HepG2 (cell line): Measurements from ENCODE around the gene TPX2. TPM values are rescaled to one million over a fixed set of nuclear protein-coding genes. Genes with fewer than 3 reads are reported as not detected.

Experiments
- AKAP8 ChIP-seq: sonication (generic); formaldehyde crosslinking; IDR thresholded peaks from 2 replicates; pipeline ENCODE4 v1.5.1; 2020; ENCODE audit warnings: mild to moderate bottlenecking, missing genetic modification reagents
- ATF7-NPFF ChIP-seq: sonication (generic); formaldehyde crosslinking; IDR thresholded peaks from 2 replicates; pipeline ENCODE4 v1.8.1; 2023; ENCODE audit warnings: mild to moderate bottlenecking, low read depth, missing genetic modification reagents, moderate library complexity
- CCDC6 ChIP-seq: sonication (generic); formaldehyde crosslinking; IDR thresholded peaks from 2 replicates; pipeline ENCODE4 v1.8.1; 2022; ENCODE audit warnings: mild to moderate bottlenecking, missing genetic modification reagents, moderate library complexity
- EED ChIP-seq: sonication (generic); formaldehyde crosslinking; IDR thresholded peaks from 2 replicates; pipeline ENCODE4 v1.5.0; 2020; ENCODE audit warnings: mild to moderate bottlenecking, missing genetic modification reagents
- FOXA3 ChIP-seq: IDR thresholded peaks from 2 replicates; pipeline ENCODE4 v1.6.1; 2016; ENCODE audit warnings: missing genetic modification reagents, missing compliant biosample characterization
- KAT8 ChIP-seq: IDR thresholded peaks from 2 replicates; pipeline ENCODE4 v1.6.1; 2016; ENCODE audit warnings: missing genetic modification reagents, missing compliant biosample characterization
- MTF1 ChIP-seq: sonication (generic); formaldehyde crosslinking; IDR thresholded peaks from 2 replicates; pipeline ENCODE4 v1.5.0; 2020; ENCODE audit warnings: missing genetic modification reagents
- SMARCC2 ChIP-seq: fragments of 450-650 bp; IDR thresholded peaks from 2 replicates; pipeline ENCODE4 v1.6.1; 2017; ENCODE audit warnings: antibody characterized with exemption, mild to moderate bottlenecking
- SMYD3 ChIP-seq: sonication (generic); formaldehyde crosslinking; IDR thresholded peaks from 2 replicates; pipeline ENCODE4 v1.8.1; 2023; ENCODE audit warnings: mild to moderate bottlenecking, missing genetic modification reagents
- SOX5 ChIP-seq: IDR thresholded peaks from 2 replicates; pipeline ENCODE4 v1.6.1; 2016; ENCODE audit warnings: borderline replicate concordance
- WIZ ChIP-seq: sonication (generic); formaldehyde crosslinking; IDR thresholded peaks from 2 replicates; pipeline ENCODE4 v1.5.1; 2020; ENCODE audit warnings: mild to moderate bottlenecking, missing genetic modification reagents
- ZNF101 ChIP-seq: sonication (generic); formaldehyde crosslinking; IDR thresholded peaks from 2 replicates; pipeline ENCODE4 v1.4.0; 2020; ENCODE audit warnings: mild to moderate bottlenecking, low read depth, missing genetic modification reagents, borderline replicate concordance
- ZNF143 ChIP-seq: sonication (generic); formaldehyde crosslinking; IDR thresholded peaks from 2 replicates; pipeline ENCODE4 v1.4.0; 2020; ENCODE audit warnings: missing genetic modification reagents
- ZNF547 ChIP-seq: sonication (generic); formaldehyde crosslinking; IDR thresholded peaks from 2 replicates; pipeline ENCODE4 v1.5.1; 2020; ENCODE audit warnings: mild to moderate bottlenecking, missing genetic modification reagents
- ZNF589 ChIP-seq: sonication (generic); formaldehyde crosslinking; conservative IDR thresholded peaks from 2 replicates; pipeline ENCODE4 v1.8.0; 2022; ENCODE audit warnings: mild to moderate bottlenecking, moderate library complexity, missing genetic modification reagents
- polyA plus RNA-seq, 8 experiments: library from polyadenylated mRNA; depleted of rRNA in 3 of 8; stranded (reverse) in 7 of 8; unstranded in 1 of 8; fragments of >200 nt; fragmentation: Illumina TruSeq in 4 of 8; extraction: Trizol in 4 of 8; gene quantifications; 2 replicates each; pipeline versions ENCODE4 v1.2.1 to v1.2.3, GENCODE V29; 2011 to 2016; ENCODE audit warnings: low read depth in 4 of 8, missing spikeins in 1 of 8, mixed read lengths in 1 of 8; ENCODE audit not compliant: insufficient read depth in 1 of 8
- total RNA-seq, 5 experiments: library from RNA; depleted of rRNA; stranded (reverse); fragments of >200 nt; fragmentation: Illumina TruSeq; extraction: Trizol; gene quantifications; 2 replicates each; pipeline ENCODE4 v1.2.3, GENCODE V29; 2016; ENCODE audit warnings: low read depth in 1 of 5
- TF ChIP-seq, protein P1 (sequence below): sonication (generic); formaldehyde crosslinking; conservative IDR thresholded peaks from 2 replicates; pipeline ENCODE4 v1.8.0; 2022; ENCODE audit warnings: missing genetic modification reagents
- TF ChIP-seq, protein P2 (sequence below): sonication (generic); formaldehyde crosslinking; IDR thresholded peaks from 2 replicates; pipeline ENCODE4 v1.8.0; 2022; ENCODE audit warnings: missing genetic modification reagents, mild to moderate bottlenecking, inconsistent platforms, borderline replicate concordance
- TF ChIP-seq, protein P3 (sequence below): sonication (generic); formaldehyde crosslinking; IDR thresholded peaks from 2 replicates; pipeline ENCODE4 v1.5.0; 2020; ENCODE audit warnings: mild to moderate bottlenecking, missing genetic modification reagents
- TF ChIP-seq, protein P4 (sequence below): sonication (generic); formaldehyde crosslinking; IDR thresholded peaks from 2 replicates; pipeline ENCODE4 v1.4.0; 2020; ENCODE audit warnings: mild to moderate bottlenecking, missing genetic modification reagents
- TF ChIP-seq, protein P5 (sequence below): sonication (generic); formaldehyde crosslinking; IDR thresholded peaks from 2 replicates; pipeline ENCODE4 v1.5.0; 2020; ENCODE audit warnings: missing genetic modification reagents, mild to moderate bottlenecking, borderline replicate concordance
- TF ChIP-seq, protein P6 (sequence below): sonication (generic); formaldehyde crosslinking; IDR thresholded peaks from 2 replicates; pipeline ENCODE4 v1.8.0; 2023; ENCODE audit warnings: mild to moderate bottlenecking, missing genetic modification reagents

Gene TPX2
- total and polyA plus RNA-seq, 2 of the 13 experiments (the other 11 are each of a cell fraction or from before 2014, with no cell fraction given) = 34.3 to 124 TPM

DNA sequence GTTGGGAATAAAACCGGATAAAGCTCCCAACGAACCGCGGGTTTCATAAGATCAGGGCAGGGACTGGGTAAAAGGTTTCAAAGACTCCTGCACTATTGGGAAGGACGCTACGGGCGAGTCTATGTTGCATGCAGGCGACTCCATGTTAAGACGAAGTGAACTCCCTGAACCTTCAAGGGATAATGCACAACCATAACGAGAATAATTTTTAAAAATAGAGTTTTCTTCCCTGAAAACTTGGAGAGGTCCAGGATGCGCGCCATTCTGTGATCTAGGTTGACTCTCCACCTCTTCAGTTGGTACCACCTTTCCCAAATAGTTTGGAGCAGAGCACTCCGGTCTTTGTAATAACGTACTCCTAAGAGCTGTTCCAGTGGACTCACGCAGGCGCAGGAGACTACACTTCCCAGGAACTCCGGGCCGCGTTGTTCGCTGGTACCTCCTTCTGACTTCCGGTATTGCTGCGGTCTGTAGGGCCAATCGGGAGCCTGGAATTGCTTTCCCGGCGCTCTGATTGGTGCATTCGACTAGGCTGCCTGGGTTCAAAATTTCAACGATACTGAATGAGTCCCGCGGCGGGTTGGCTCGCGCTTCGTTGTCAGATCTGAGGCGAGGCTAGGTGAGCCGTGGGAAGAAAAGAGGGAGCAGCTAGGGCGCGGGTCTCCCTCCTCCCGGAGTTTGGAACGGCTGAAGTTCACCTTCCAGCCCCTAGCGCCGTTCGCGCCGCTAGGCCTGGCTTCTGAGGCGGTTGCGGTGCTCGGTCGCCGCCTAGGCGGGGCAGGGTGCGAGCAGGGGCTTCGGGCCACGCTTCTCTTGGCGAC is at the start of gene TPX2 (continued):
- TF ChIP-seq KAT8 (CRISPR knock-in tag) (peak; percentile 85), ZNF143 (CRISPR knock-in tag) (peak; percentile 98), AKAP8 (CRISPR knock-in tag) (peak; percentile 71; the same call in 1 of the 2 replicates), ZNF547 (CRISPR knock-in tag) (peak; percentile 80), MTF1 (CRISPR knock-in tag) (peak; percentile 49; the same call in 1 of the 2 replicates), ZNF101 (CRISPR knock-in tag) (no peak; the same call in 1 of the 2 replicates), SOX5 (CRISPR knock-in tag) (peak; percentile 5; the same call in 1 of the 2 replicates), SMARCC2 (0 out of 2 replicates have a peak, but pooled peaks have one; percentile 20), ZNF589 (CRISPR knock-in tag) (peak; percentile 98), FOXA3 (CRISPR knock-in tag) (no peak; the same call in none of the 2 replicates), ATF7-NPFF (CRISPR knock-in tag) (peak; percentile 96), EED (CRISPR knock-in tag) (peak; percentile 89), CCDC6 (CRISPR knock-in tag) (peak; percentile 98), WIZ (CRISPR knock-in tag) (no peak), SMYD3 (CRISPR knock-in tag) (peak; percentile 99)
- TF ChIP-seq, protein P1, sequence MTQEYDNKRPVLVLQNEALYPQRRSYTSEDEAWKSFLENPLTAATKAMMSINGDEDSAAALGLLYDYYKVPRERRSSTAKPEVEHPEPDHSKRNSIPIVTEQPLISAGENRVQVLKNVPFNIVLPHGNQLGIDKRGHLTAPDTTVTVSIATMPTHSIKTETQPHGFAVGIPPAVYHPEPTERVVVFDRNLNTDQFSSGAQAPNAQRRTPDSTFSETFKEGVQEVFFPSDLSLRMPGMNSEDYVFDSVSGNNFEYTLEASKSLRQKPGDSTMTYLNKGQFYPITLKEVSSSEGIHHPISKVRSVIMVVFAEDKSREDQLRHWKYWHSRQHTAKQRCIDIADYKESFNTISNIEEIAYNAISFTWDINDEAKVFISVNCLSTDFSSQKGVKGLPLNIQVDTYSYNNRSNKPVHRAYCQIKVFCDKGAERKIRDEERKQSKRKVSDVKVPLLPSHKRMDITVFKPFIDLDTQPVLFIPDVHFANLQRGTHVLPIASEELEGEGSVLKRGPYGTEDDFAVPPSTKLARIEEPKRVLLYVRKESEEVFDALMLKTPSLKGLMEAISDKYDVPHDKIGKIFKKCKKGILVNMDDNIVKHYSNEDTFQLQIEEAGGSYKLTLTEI (CRISPR knock-in tag) = no peak
- TF ChIP-seq, protein P2, sequence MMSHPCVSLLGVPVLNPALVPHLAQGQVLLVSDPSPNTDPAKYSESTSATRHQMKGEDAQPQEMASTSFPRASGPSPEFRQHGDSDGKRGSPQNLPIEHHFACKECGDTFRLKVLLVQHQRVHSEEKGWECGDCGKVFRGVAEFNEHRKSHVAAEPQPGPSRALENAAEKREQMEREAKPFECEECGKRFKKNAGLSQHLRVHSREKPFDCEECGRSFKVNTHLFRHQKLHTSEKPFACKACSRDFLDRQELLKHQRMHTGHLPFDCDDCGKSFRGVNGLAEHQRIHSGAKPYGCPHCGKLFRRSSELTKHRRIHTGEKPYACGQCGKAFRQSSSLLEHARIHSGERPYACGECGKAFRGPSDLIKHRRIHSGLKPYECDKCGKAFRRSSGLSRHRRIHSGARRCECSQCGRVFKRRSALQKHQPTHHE = no peak; the same call in 1 of the 2 replicates
- TF ChIP-seq, protein P3, sequence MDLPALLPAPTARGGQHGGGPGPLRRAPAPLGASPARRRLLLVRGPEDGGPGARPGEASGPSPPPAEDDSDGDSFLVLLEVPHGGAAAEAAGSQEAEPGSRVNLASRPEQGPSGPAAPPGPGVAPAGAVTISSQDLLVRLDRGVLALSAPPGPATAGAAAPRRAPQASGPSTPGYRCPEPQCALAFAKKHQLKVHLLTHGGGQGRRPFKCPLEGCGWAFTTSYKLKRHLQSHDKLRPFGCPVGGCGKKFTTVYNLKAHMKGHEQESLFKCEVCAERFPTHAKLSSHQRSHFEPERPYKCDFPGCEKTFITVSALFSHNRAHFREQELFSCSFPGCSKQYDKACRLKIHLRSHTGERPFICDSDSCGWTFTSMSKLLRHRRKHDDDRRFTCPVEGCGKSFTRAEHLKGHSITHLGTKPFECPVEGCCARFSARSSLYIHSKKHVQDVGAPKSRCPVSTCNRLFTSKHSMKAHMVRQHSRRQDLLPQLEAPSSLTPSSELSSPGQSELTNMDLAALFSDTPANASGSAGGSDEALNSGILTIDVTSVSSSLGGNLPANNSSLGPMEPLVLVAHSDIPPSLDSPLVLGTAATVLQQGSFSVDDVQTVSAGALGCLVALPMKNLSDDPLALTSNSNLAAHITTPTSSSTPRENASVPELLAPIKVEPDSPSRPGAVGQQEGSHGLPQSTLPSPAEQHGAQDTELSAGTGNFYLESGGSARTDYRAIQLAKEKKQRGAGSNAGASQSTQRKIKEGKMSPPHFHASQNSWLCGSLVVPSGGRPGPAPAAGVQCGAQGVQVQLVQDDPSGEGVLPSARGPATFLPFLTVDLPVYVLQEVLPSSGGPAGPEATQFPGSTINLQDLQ (CRISPR knock-in tag) = peak; percentile 78; the same call in 1 of the 2 replicates
- TF ChIP-seq, protein P4, sequence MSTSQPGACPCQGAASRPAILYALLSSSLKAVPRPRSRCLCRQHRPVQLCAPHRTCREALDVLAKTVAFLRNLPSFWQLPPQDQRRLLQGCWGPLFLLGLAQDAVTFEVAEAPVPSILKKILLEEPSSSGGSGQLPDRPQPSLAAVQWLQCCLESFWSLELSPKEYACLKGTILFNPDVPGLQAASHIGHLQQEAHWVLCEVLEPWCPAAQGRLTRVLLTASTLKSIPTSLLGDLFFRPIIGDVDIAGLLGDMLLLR (CRISPR knock-in tag) = peak; percentile 91
- TF ChIP-seq, protein P5, sequence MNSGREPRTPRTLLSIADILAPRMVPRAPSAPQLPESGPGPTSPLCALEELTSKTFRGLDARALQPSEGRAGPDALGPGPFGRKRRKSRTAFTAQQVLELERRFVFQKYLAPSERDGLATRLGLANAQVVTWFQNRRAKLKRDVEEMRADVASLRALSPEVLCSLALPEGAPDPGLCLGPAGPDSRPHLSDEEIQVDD (CRISPR knock-in tag) = peak; percentile 92; the same call in 1 of the 2 replicates
- TF ChIP-seq, protein P6, sequence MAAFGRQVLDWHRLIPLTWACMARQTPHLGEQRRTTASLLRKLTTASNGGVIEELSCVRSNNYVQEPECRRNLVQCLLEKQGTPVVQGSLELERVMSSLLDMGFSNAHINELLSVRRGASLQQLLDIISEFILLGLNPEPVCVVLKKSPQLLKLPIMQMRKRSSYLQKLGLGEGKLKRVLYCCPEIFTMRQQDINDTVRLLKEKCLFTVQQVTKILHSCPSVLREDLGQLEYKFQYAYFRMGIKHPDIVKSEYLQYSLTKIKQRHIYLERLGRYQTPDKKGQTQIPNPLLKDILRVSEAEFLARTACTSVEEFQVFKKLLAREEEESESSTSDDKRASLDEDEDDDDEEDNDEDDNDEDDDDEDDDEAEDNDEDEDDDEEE (CRISPR knock-in tag) = 0 out of 2 replicates have a peak, but pooled peaks have one; percentile 58
